Body of pancreas (tissue), 4 donors: ENCODE data around the gene ZBTB12. TPM values are rescaled to one million over a fixed set of nuclear protein-coding genes. Genes with fewer than 3 reads are reported as not detected.
"Not testable (repeated sequence)": the region's sequence is repeated elsewhere in the genome, so short reads cannot be mapped to it uniquely, and the experiment has no call there.

Source experiments
- ATAC-seq: fragments of 150-250 bp; one replicate; pipeline ENCODE4 v1.9.1; 2016
- DNase-seq, 4 donors: peaks; one replicate each; pipeline ENCODE4 v3.0.0-alpha.2; 2019
- H3K27ac ChIP-seq, 4 donors: fragments of 200-600 bp; sonication (generic); 1 replicate in 3 of 4; 2 replicates in 1 of 4; pipeline versions ENCODE4 v1.5.1 to v1.6.1; 2016 to 2019; ENCODE audit warnings: mild to moderate bottlenecking in 1 of 4, mixed read lengths in 1 of 4, moderate library complexity in 1 of 4
- H3K27me3 ChIP-seq, 2 donors: fragments of 200-600 bp; sonication (generic); one replicate each; pipeline ENCODE4 v1.6.0; 2016; ENCODE audit warnings: mild to moderate bottlenecking in 1 of 2
- H3K36me3 ChIP-seq, 2 donors: fragments of 200-600 bp; sonication (generic); replicated peaks in 1 of 2; 2 replicates each; pipeline ENCODE4 v1.5.1; 2016; ENCODE audit warnings: low read depth in 2 of 2; ENCODE audit not compliant: insufficient read depth in 1 of 2
- H3K4me1 ChIP-seq: fragments of 200-600 bp; sonication (generic); one replicate; pipeline ENCODE4 v1.6.0; 2016
- H3K4me3 ChIP-seq, 2 donors: fragments of 200-600 bp; sonication (generic); 1 replicate in 1 of 2; 2 replicates in 1 of 2; pipeline ENCODE4 v1.5.1; 2016 to 2019
- H3K9me3 ChIP-seq, 3 donors: fragments of 200-600 bp; sonication (generic); 1 replicate in 2 of 3; 2 replicates in 1 of 3; pipeline ENCODE4 v1.5.1; 2016
- CTCF ChIP-seq, 7 experiments: fragments of 450-650 bp in 4 of 7; fragments of 200-600 bp in 3 of 7; sonication (generic) in 3 of 7; IDR thresholded peaks; one replicate each; pipeline ENCODE4 v1.5.1; 2016 to 2019; ENCODE audit warnings: antibody characterized with exemption in 7 of 7
- POLR2A ChIP-seq, 3 donors: fragments of 450-650 bp; IDR thresholded peaks; one replicate each; pipeline ENCODE4 v1.6.1; 2016; ENCODE audit warnings: antibody characterized with exemption in 3 of 3, mild to moderate bottlenecking in 2 of 3
- WGBS, 2 donors: methylation state at CpG; one replicate each; pipeline ENCODE4 v1.1.5; 2017; 5-methylcytosine and 5-hydroxymethylcytosine counted together
- intact Hi-C: fragments of 100-400 bp; cut with DNase I; formaldehyde crosslinking; loops from one replicate; pipeline ENCODE4 v1.15.1; 2023
- total RNA-seq, 2 donors: library from RNA; depleted of rRNA; stranded (reverse); fragments of >200 nt; gene quantifications; one replicate each; pipeline ENCODE4 v1.1.0, GENCODE V29; 2016

The ZBTB12 gene
- total RNA-seq, 2 donors from 2014 or later: 2.1 TPM; not detected in 1

- Histone ChIP-seq H3K27ac (no peak overlapping the region), H3K4me1 (no peaks in the 10 kb centered on the region), H3K36me3 (no peaks in the 10 kb centered on the region), H3K27me3 (no peaks in the 10 kb centered on the region), H3K4me3 (no peak overlapping the region), H3K9me3 (no peaks in the 10 kb centered on the region)
- intact Hi-C loops: no loop called here
- DNase-seq: no peak
- 22 to 24% methylated on average over 4 of the region's 4 CpGs for WGBS, 2 donors
- no peak for ATAC-seq
- TF ChIP-seq POLR2A (IDR thresholded peaks at IDR 0.05) (no peak), CTCF (IDR thresholded peaks at IDR 0.05) (no peak)
Observed at GRCh38 chr6:31908791-31909190, 6.9 kb upstream of the ZBTB12 start.

- H3K4me3 ChIP-seq, DNase-seq, H3K4me1 ChIP-seq, intact Hi-C loops, H3K9me3 ChIP-seq, ATAC-seq, H3K36me3 ChIP-seq, H3K27ac ChIP-seq, H3K27me3 ChIP-seq: not testable (repeated sequence)
- WGBS, 2 donors: 80% methylated on average over 5 of the region's 5 CpGs
Observed at GRCh38 chr6:31908255-31908654, 6.4 kb upstream of the ZBTB12 start.

- WGBS, 2 donors: 35 to 40% methylated on average over 7 of the region's 7 CpGs
- intact Hi-C loops: no loop called here
Observed at GRCh38 chr6:31907158-31907813, 5.4 kb upstream of the ZBTB12 start.

GRCh38 chr6:31906727-31907126, 4.8 kb upstream of the ZBTB12 start:
- intact Hi-C loops, H3K27me3 ChIP-seq, H3K36me3 ChIP-seq, H3K27ac ChIP-seq, H3K4me3 ChIP-seq, DNase-seq, H3K9me3 ChIP-seq, H3K4me1 ChIP-seq, ATAC-seq: not testable (repeated sequence)
- 66 to 68% methylated on average over 8 of the region's 8 CpGs for WGBS, 2 donors

More at GRCh38 chr6:31907158-31907813, 5.4 kb upstream of the ZBTB12 start:
- Histone ChIP-seq H3K4me1 (peaks cover 9% of the 10 kb centered on the region), H3K9me3 (no peaks in the 10 kb centered on the region), H3K27ac (no peak overlapping the region), H3K27me3 (no peaks in the 10 kb centered on the region), H3K36me3 (no peaks in the 10 kb centered on the region), H3K4me3 (no peak overlapping the region)
- ATAC-seq (no peak), DNase-seq (peak in 1 of 4 donors; percentile 24)
- TF ChIP-seq CTCF (IDR thresholded peaks at IDR 0.05): no peak
- TF ChIP-seq POLR2A (IDR thresholded peaks at IDR 0.05): no peak

- Histone ChIP-seq H3K36me3 (no peaks in the 10 kb centered on the region), H3K4me3 (no peak overlapping the region), H3K27me3 (no peaks in the 10 kb centered on the region), H3K4me1 (peaks cover 13% of the 10 kb centered on the region), H3K27ac (no peak overlapping the region), H3K9me3 (no peaks in the 10 kb centered on the region)
- TF ChIP-seq CTCF (IDR thresholded peaks at IDR 0.05): no peak
- no peak for TF ChIP-seq POLR2A (IDR thresholded peaks at IDR 0.05)
- ATAC-seq: no peak
- intact Hi-C loops: no loop called here
- 30 to 34% methylated on average over 4 of the region's 4 CpGs for WGBS, 2 donors
- DNase-seq: no peak
Observed at GRCh38 chr6:31906122-31906521, 4.2 kb upstream of the ZBTB12 start.

- DNase-seq: no peak
- no peak overlapping the region for H3K27ac ChIP-seq
- H3K9me3 ChIP-seq: no peaks in the 10 kb centered on the region
- intact Hi-C loops: no loop called here
- 75 to 100% methylated on average over 1 of the region's 1 CpG for WGBS, 2 donors
- peaks cover 21% of the 10 kb centered on the region for H3K4me1 ChIP-seq
- ATAC-seq: no peak
- TF ChIP-seq POLR2A (IDR thresholded peaks at IDR 0.05) (no peak), CTCF (IDR thresholded peaks at IDR 0.05) (no peak)
- H3K4me3 ChIP-seq: no peak overlapping the region
- no peaks in the 10 kb centered on the region for H3K36me3 ChIP-seq
- H3K27me3 ChIP-seq: no peaks in the 10 kb centered on the region
Observed at GRCh38 chr6:31905041-31905440, 3.2 kb upstream of the ZBTB12 start.
